ENCODE results near the gene FBXL3.

- TF ChIP-seq, protein P1, sequence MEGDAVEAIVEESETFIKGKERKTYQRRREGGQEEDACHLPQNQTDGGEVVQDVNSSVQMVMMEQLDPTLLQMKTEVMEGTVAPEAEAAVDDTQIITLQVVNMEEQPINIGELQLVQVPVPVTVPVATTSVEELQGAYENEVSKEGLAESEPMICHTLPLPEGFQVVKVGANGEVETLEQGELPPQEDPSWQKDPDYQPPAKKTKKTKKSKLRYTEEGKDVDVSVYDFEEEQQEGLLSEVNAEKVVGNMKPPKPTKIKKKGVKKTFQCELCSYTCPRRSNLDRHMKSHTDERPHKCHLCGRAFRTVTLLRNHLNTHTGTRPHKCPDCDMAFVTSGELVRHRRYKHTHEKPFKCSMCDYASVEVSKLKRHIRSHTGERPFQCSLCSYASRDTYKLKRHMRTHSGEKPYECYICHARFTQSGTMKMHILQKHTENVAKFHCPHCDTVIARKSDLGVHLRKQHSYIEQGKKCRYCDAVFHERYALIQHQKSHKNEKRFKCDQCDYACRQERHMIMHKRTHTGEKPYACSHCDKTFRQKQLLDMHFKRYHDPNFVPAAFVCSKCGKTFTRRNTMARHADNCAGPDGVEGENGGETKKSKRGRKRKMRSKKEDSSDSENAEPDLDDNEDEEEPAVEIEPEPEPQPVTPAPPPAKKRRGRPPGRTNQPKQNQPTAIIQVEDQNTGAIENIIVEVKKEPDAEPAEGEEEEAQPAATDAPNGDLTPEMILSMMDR (IDR thresholded peaks at IDR 0.05), result no peak
- no peak for TF ChIP-seq POLR2A (IDR thresholded peaks at IDR 0.05)
These were observed 33.5 kb downstream of the FBXL3 start for GRCh38 chr13:76993473-76993872.

All from esophagus squamous epithelium (tissue), 4 donors.